Ovary (tissue), 9 donors: Measurements from ENCODE around the gene ZNF280B. TPM values are rescaled to one million over a fixed set of nuclear protein-coding genes. Genes with fewer than 3 reads are reported as not detected.

Experiments used
- DNase-seq, 5 donors: peaks; one replicate each; pipeline ENCODE4 v3.0.0-alpha.2; 2019 to 2020
- H3K27ac ChIP-seq, 2 donors: fragments of 200-600 bp; one replicate each; pipeline versions ENCODE4 v1.5.1 to v1.8.0; 2019 to 2022
- H3K27me3 ChIP-seq: fragments of 200-600 bp; one replicate; pipeline ENCODE4 v1.8.0; 2022
- H3K36me3 ChIP-seq: fragments of 200-600 bp; sonication (generic); one replicate; pipeline ENCODE4 v1.5.1; 2019
- H3K4me1 ChIP-seq: one replicate; pipeline ENCODE4 v1.8.1; 2013; ENCODE audit warnings: mild to moderate bottlenecking, moderate library complexity; ENCODE audit not compliant: insufficient read depth
- H3K4me3 ChIP-seq: fragments of 200-600 bp; sonication (generic); one replicate; pipeline ENCODE4 v1.5.1; 2017
- H3K9me3 ChIP-seq, 2 donors: fragments of 200-600 bp in 1 of 2; sonication (generic) in 1 of 2; one replicate each; pipeline versions ENCODE4 v1.5.1 to v1.8.1; 2013 to 2019; ENCODE audit warnings: mild to moderate bottlenecking in 1 of 2, moderate library complexity in 1 of 2
- EP300 ChIP-seq: sonication (generic); formaldehyde crosslinking; IDR thresholded peaks from one replicate; pipeline ENCODE4 v1.6.1; 2017; ENCODE audit warnings: antibody characterized with exemption
- POLR2A ChIP-seq: fragments of 450-650 bp; IDR thresholded peaks from one replicate; pipeline ENCODE4 v1.6.1; 2017; ENCODE audit warnings: antibody characterized with exemption, mild to moderate bottlenecking, moderate library complexity
- WGBS, 3 donors: extraction: QIAGEN DNeasy Blood & Tissue Kit in 1 of 3; methylation state at CpG; one replicate each; pipeline versions ENCODE4 v1.1.5 to v1.1.7; 2013 to 2017; 5-methylcytosine and 5-hydroxymethylcytosine counted together
- intact Hi-C, 4 donors: fragments of 100-400 bp; cut with DNase I; formaldehyde crosslinking; loops; one replicate each; pipeline versions ENCODE4 v1.11.0 to v1.15.1; 2022 to 2023
- polyA plus RNA-seq, 2 donors: library from polyadenylated mRNA; stranded (reverse); fragments of 200-250 nt in 1 of 2; fragments of 350-450 nt in 1 of 2; fragmentation: Illumina TruSeq in 1 of 2; extraction: RNeasy Lipid Tissue Mini Kit (QIAGEN cat#74804) in 1 of 2; gene quantifications; one replicate each; pipeline ENCODE4 v1.2.3, GENCODE V29; 2013 to 2014
- total RNA-seq, 7 donors: library from RNA; depleted of rRNA in 2 of 7; stranded (reverse); fragments of >200 nt in 2 of 7; fragmentation: NEBNext Ultra II Directional in 3 of 7; extraction: Animal tissue kit (Norgen Biotek cat#: 25700) in 3 of 7; gene quantifications; one replicate each; pipeline versions ENCODE4 v1.1.0 to v1.2.4, GENCODE V29; 2016 to 2023
- TF ChIP-seq, protein P1 (sequence below), 3 donors: fragments of 450-650 bp in 2 of 3; fragments of 200-600 bp in 1 of 3; IDR thresholded peaks; one replicate each; pipeline versions ENCODE4 v1.5.1 to v1.8.0; 2016 to 2022; ENCODE audit warnings: antibody characterized with exemption in 3 of 3, mild to moderate bottlenecking in 1 of 3
- donor health status: DM: no; HTN: no; CAD: no; lungs with moderate emphysema.
- donor health status: DM: no; HTN: no; CAD: no.
- donor health status: Bipolar disorder and iron deficiency.
- donor health status: DM: yes; HTN: yes; CAD: no.
- donor health status: DM: no; HTN: no; CAD: no.
- donor health status: DM: yes; HTN: yes; CAD: no.

The ZNF280B gene
- total and polyA plus RNA-seq, 9 donors: 0.72 to 4.0 (median 2.3) TPM

DNA sequence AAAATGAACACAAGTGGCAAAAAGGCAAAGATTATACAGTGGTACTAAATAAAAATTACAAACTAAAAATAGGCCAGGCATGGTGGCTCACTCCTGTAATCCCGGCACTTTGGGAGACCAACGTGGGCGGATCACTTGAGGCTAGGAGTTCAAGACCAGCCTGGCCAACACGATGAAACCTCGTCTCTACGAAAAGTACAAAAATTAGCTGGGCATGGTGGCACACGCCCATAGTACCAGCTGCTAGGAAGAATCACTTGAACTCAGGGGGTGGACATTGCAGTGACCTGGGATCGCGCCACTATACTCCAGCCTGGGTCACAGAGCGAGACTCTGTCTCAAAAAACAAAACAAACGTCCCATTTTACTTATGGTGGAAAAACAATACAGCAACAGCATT, 24.5 kb downstream of the ZNF280B start:
- TF ChIP-seq, protein P1, sequence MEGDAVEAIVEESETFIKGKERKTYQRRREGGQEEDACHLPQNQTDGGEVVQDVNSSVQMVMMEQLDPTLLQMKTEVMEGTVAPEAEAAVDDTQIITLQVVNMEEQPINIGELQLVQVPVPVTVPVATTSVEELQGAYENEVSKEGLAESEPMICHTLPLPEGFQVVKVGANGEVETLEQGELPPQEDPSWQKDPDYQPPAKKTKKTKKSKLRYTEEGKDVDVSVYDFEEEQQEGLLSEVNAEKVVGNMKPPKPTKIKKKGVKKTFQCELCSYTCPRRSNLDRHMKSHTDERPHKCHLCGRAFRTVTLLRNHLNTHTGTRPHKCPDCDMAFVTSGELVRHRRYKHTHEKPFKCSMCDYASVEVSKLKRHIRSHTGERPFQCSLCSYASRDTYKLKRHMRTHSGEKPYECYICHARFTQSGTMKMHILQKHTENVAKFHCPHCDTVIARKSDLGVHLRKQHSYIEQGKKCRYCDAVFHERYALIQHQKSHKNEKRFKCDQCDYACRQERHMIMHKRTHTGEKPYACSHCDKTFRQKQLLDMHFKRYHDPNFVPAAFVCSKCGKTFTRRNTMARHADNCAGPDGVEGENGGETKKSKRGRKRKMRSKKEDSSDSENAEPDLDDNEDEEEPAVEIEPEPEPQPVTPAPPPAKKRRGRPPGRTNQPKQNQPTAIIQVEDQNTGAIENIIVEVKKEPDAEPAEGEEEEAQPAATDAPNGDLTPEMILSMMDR (IDR thresholded peaks at IDR 0.05): no peak
- no peak for TF ChIP-seq POLR2A
- no peaks in the 10 kb centered on the region for H3K4me1 ChIP-seq
- no peak overlapping the region for H3K4me3 ChIP-seq
- H3K27me3 ChIP-seq: no peaks in the 10 kb centered on the region
- no peak for DNase-seq
- no peaks in the 10 kb centered on the region for H3K36me3 ChIP-seq
- no peaks in the 10 kb centered on the region for H3K9me3 ChIP-seq
- WGBS, 3 donors: 94 to 96% (median 96%) methylated on average over 11 of the region's 11 CpGs
- H3K27ac ChIP-seq: no peak overlapping the region
- intact Hi-C loops: no loop called here

DNA sequence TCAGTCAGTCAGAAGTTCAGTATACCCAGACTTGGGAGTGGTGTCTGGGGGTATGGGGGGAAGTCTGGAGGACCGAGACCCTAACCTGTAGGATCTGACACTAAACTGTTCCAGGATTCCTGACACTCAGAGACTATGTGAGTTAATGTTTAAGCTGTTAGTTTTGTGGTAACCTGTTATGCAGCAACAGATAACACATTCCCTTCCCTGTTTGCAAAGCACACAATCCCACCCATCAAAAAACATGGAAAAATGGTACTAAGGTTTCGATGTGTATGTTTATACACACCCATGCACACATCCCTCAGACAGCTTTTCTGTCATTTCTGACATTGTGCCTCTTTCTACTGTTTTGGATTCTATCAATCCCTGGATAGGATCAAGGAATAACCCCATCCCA, 27.6 kb downstream of the ZNF280B start:
- no peak overlapping the region for H3K27ac ChIP-seq
- TF ChIP-seq EP300 (no peak), POLR2A (no peak)
- TF ChIP-seq, protein P1 (IDR thresholded peaks at IDR 0.05): no peak
- H3K36me3 ChIP-seq: no peaks in the 10 kb centered on the region
- no peak for DNase-seq
- no peaks in the 10 kb centered on the region for H3K27me3 ChIP-seq
- H3K9me3 ChIP-seq: no peaks in the 10 kb centered on the region
- WGBS, 3 donors: 89 to 96% (median 94%) methylated on average over 2 of the region's 2 CpGs
- intact Hi-C loops: no loop called here
- H3K4me3 ChIP-seq: no peak overlapping the region
- H3K4me1 ChIP-seq: no peaks in the 10 kb centered on the region

DNA sequence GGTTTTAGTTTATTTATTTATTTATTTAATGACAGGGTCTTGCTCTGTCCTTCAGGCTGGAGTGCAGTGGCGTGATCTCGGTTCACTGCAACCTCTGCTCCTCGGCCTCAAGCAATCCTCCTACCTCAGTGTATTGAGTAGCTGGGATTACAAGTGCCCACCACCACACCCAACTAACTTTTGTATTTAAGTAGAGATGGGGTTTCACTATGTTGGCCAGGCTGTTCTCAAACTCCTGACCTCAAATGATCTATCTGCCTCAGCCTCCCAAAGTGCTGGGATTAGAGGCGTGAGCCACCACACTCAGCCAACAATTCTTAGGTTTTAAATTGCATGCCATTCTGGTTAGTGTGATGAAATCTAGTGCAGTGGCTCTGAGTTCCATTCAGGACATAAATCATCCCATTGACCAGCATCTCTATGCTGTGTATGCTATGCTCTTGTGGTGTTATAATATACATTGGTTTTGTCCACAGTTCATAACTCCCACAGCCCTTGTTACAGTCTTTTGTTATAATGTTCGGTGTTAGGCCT, 28.5 kb downstream of the ZNF280B start:
- Histone ChIP-seq H3K27ac (no peak overlapping the region), H3K36me3 (no peaks in the 10 kb centered on the region), H3K4me1 (no peaks in the 10 kb centered on the region), H3K4me3 (no peak overlapping the region), H3K9me3 (no peaks in the 10 kb centered on the region), H3K27me3 (no peaks in the 10 kb centered on the region)
- intact Hi-C loops: no loop called here
- TF ChIP-seq EP300 (no peak), POLR2A (no peak)
- TF ChIP-seq, protein P1 (IDR thresholded peaks at IDR 0.05): no peak
- no peak for DNase-seq
- WGBS, 3 donors: 96 to 98% (median 96%) methylated on average over 5 of the region's 5 CpGs

DNA sequence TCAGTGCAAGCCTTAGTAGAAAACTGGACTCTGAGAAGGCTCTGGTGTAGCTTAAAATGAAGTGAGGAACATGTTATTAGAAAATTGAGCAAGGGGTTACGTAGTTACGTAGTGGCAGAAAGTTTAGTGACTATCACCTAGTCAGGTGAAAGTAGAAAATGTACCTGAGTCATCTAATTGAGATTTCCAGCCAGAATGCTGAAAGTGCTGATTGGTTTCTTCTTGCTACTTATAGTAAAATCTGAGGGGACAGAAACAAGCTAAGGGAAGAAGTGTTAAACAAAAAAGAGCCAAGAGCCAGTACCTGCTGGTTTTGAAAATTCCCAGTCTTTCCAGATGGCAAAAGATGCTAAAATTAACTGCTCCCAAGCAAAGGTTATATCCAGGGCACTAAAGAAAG, 29.4 kb downstream of the ZNF280B start:
- Histone ChIP-seq H3K27me3 (no peaks in the 10 kb centered on the region), H3K9me3 (no peaks in the 10 kb centered on the region), H3K4me3 (no peak overlapping the region), H3K27ac (no peak overlapping the region), H3K4me1 (no peaks in the 10 kb centered on the region), H3K36me3 (no peaks in the 10 kb centered on the region)
- TF ChIP-seq, protein P1 (IDR thresholded peaks at IDR 0.05): no peak
- TF ChIP-seq POLR2A: no peak
- TF ChIP-seq EP300: no peak
- 93 to 96% (median 94%) methylated on average over 2 of the region's 2 CpGs for WGBS, 3 donors
- intact Hi-C loops: no loop called here
- DNase-seq: no peak

DNA sequence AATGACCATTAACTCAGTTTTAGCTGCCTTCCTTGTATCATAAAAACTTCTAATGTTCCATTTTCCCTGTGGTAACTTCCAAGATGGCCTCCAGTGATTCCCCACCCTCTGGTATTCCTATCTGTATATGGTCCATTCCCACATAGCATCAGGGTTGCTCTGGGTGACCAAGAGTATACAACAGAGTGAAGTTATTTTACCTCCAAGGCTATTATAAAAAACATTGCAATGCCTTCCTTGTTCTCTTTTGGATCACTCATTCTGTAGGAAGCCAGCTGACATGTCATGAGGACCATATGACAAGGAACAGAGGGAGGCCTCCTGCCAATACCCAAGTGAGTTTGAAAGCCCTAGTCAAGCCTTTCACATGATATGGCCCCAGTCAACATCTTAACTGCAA, 30.1 kb downstream of the ZNF280B start:
- DNase-seq: no peak
- Histone ChIP-seq H3K4me3 (no peak overlapping the region), H3K27ac (no peak overlapping the region), H3K36me3 (no peaks in the 10 kb centered on the region), H3K9me3 (no peaks in the 10 kb centered on the region), H3K27me3 (no peaks in the 10 kb centered on the region), H3K4me1 (no peaks in the 10 kb centered on the region)
- intact Hi-C loops: no loop called here
- no peak for TF ChIP-seq POLR2A
- no peak for TF ChIP-seq EP300
- TF ChIP-seq, protein P1 (IDR thresholded peaks at IDR 0.05): no peak
